KG1 (cell line): ENCODE data around the gene OSBPL10.
"Not testable (repeated sequence)": the region's sequence is repeated elsewhere in the genome, so short reads cannot be mapped to it uniquely, and the experiment has no call there.

Experiments
- DNase-seq: peaks from one replicate; lab custom pipeline; 2025; lab: John Stamatoyannopoulos, UW

OSBPL10 gene

DNA sequence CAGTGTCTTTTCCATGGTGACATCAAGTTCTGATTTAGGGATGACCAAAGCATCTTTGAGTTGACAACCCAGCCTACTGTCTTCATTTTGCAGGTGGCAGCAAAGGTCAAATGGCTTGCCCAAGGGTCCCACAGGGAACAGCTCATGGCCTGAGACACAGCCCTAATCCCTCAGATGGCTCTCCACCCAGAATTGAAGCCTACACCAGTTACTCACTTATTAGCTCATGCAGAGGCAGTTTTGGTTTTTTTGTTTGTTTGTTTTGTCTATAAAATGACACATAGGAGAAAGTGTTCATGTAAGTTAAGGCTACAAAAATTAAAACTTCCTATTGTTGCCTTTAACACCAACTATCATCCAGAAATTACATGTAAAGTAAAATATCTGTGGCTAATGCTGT, 167.9 kb downstream of the OSBPL10 start:
- no peak for DNase-seq

DNA sequence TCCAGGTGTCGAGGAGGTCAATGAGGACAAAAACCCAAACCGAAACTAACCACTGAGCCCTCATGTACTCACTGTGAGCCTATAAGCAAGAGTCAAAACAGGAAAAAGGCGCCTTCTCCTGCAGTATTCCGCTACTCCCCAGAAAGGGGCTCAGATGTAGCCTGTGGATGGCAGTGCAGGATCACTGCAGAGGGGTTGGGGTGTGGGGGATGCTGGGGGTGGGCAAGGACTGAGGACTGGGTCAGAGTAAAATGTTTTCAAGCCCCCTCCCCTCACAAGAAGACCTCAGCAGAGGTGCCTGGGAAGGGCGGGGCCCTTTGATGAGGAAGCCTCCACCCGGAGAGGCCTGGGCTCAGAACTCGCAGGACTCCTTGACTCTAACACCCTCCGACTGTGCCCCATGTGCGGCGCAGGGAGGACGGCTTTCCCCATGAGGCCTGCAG, 170.1 kb downstream of the OSBPL10 start:
- DNase-seq, result no peak

DNA sequence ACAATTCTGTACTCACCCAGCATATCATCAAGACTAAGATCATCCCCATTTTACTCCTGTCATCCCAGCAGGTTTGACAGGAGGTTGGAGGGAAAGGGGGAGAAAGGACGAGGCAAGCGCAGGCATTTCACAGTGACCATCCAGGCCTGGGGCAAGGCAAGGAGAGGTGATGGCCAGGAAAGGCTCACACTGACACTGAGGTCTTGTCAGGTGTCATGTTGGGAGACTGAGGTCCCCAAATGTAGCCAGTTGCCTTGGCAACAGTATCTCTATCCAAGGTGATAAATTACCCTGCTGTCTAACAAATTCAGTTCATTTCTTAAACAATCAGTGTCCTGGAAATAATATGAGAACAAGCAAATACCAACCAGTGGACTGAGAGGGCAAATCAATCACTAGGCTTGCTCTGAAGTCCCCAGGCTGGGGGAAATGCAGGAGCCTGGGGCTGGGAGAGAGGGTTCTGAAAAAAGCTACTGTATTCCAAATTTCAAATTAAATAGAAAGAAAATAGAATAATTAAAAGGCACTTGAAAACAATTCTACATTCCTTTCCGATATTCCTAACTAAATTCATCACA, 172.8 kb downstream of the OSBPL10 start:
- no peak for DNase-seq

DNA sequence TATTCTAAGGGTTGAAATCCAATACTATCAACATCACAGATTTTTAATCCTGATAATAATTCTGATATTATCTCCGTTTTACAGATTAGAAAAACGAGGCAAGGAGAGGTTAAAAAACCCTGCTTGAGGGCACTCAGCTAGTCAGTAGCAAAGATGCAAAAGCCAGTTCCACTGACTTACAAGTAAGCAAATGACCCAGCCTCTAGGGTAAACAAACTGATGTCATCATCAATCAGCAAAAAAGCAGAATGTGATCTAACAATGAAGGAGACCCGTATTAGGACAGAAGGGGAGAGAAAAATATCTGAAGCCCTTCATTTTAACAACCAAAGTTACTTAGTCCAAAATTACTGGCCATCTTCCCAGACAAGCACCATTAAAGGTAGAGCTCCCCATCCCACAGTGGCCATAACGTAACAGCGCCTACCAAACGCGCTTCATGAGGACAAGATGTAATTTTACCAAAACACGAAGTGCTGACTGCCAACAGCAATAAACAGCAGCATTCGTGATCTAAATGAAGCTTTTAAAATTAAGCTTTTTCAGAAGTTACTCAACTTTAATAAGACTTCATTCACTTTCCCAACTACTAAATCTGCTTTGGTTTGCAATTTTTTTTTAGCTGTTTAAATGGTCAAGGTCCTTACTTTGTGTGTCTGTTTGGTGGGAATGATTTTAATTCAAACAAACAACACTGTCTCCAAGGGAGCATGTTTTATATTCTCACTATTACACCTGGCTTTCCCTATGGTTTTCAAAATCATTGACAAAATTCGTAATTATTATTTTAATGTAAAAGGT, 176.6 kb downstream of the OSBPL10 start:
- no peak for DNase-seq

DNA sequence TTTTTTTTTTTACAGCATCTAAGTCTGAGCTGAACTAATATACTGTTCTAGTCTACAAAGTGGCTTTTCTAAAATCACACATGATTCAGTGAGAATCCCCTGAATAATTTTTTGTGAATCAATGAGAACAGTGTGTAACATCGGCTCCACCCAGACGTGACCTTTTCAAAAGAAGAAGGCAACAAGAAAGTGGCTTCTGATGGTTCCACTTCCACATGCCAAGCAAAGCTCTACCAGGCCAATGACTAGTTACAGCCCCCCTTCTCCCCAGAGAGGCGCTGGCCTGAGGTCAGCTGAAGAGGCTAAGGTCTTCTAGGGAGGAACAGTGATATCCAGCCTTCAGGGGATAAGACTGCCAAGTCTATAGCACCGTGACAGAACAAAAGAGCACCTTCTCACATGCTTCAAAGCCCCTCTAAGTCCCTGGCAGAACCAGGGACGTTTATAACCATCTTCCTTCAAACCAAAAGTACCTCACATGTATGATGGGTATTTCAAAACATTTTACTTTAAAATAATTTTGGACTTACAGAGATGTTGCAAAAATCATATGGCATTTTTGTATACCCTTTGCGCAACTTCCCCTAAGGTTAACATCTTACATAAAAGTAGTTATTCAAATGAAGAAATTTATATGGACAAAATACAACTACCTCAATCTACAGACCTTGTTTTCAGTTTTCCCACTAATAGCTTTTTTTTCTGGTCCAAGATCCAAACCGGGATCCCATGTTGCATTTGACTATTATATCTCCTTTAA, 177.9 kb downstream of the OSBPL10 start:
- DNase-seq, result no peak

DNA sequence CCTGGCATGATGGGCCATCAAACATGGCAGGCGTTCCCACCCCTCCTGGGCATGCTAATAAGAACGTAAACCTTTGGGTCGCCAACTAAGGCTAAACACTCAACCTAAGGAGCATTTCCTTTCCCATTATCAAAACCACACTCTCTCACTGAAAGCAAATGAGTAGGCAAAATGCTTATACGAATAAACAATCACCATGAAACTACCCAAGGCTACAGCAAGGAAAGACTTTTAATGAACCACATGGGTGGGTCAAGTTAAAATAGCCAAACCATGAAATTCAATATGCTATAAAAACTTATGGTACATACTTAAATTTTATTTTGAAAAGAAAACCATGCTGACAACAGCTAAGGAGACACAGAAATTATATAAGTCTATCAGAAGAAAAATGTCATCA, 180.6 kb downstream of the OSBPL10 start:
- no peak for DNase-seq

DNA sequence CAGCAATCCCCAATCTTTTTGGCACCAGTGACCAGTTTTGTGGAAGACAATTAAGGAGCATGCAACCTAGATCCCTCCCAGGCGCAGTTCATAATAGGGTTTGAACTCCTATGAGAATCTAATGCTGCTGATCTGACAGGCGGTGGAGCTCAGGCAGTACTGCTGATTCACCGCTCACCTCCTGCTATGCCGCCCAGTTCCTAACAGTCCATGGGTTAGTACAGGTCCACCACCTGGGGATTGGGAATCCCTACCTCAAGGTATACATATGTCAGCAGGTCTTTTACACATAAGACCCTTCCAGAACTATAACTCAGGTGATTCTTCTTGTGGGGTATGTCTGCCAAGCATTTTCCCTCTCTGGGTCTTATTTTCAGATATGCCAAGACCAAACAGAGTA, 182.2 kb downstream of the OSBPL10 start:
- DNase-seq, result no peak

DNA sequence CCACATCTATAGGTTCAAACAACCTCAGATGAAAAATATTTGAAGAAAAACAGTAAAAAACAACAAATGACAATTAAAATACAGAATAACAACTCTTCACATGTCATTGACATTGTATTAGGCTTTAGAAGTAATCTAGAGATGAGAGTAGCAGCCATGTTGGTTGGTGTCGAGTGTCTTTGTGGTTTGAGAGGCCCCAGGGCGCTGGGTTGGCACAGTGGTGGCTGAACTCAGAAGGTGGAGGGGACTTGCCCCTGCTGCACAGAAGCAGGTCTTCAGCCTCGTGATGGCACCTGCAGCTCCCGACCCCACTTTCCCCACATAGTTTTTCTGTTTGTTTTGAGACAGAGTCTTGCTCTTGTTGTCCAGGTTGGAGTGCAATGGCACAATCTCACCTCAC, 187.2 kb downstream of the OSBPL10 start:
- DNase-seq, result no peak

DNA sequence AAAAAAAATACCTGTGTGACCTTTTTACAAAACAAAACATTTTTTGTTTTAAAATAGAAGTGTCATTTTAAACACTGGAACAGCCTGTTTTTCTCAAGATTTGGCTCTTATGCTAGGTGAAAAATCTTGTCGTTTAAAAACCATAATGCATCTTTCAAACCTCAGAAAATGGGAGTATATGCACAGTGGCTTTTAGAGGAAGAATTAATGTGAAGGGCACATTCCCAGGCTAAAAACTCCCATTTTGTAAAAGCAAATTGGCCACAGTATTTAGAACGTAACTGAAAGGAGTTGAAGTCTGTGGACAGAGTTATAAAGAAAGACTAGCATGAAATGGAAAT, 190.0 kb downstream of the OSBPL10 start:
- no peak for DNase-seq

DNA sequence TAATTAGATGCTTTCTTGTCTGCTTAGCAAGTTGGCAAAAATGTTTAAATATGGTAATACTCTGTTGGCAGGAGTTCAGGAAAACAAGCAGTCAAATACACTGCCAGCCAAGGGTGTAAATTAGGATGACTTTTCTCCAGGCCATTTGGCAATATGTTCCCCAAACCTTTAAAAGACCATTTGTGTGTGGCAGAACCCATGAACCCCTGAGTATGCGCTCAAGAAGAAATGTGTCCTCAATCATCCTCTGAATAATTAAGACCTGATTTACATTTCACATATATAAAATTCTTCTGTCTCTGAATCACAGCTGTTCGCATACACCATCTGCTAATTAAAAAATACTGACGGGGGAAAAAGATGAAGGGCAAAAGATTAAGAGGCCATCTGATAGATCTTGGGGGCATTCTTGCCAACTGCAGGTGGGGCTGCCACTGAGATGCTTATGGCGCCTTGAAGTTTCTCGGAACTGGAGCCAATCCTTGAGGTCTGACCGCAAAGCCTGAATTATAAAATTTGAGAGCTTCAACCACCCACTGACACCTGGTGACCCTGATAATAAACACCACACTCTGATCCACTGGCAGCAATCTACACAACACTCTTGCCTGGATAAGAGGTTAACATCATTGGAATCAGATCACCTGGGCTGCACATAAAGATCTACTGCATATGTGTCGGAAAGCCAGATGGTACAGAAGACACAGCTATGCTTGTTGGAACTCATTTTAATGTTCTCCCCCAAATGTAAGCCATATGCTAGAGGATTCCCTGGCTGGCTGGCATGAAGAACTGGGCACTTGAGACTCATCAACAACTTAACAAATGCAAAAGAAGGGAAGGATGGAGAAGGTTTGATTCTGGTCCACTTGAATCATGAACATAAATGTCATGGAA, 190.6 kb downstream of the OSBPL10 start:
- no peak for DNase-seq

DNA sequence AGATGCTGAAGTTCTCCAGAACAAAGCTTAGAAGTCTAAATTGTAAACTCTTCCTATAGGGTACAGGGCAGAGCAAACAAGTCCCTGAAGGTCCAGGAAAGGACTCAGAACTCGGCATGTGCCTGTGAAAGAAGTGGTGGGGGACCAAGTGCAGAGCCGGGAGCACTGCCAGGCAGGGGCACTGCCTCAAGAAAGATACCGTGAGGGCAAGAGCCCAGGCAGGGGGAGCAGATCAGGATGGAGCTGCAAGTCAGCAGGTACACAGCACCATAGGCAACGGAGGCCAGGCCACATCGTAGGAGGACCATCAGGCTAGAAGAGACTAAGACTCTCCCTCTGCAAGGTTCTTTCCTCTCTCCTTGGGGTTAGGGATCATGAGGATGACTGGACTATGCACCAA, 191.6 kb downstream of the OSBPL10 start:
- DNase-seq, result no peak

DNA sequence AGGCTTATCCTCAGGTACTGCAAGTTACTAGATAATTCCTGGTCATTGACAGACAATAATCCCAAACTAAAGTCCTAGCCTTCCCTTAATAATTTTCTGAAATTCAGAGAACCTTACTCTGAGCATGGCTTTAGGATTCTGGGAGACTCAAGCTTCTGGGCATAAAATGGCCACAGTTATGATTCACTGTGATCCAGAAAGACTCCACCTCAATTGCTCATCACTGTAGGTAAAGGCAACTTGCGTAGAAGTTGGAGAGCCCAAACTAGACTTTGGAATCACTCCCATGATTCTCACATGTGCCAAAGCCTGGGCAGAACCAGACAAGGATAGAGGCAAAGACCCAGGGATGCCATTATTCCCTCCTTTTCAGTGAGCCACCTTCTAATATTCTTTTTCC, 195.3 kb downstream of the OSBPL10 start:
- DNase-seq, result no peak

DNA sequence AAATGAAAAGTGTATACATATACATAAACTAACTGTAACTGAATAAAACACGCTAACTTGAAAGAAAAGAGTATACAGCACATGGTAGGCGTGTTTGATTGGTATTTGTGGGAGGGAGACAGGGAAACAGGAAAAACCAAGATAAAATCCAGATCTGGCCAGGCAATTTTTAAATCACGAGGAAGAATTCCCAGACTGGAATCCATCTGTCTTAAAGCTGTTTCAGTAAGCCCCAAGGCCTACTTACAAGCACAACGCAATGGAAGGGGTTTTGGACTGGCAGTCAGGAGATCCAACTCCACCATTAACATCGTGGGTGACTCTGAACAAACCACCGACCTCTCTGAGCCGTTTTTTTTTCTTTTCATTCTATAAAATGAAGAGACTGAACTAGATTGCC, 195.8 kb downstream of the OSBPL10 start:
- no peak for DNase-seq

DNA sequence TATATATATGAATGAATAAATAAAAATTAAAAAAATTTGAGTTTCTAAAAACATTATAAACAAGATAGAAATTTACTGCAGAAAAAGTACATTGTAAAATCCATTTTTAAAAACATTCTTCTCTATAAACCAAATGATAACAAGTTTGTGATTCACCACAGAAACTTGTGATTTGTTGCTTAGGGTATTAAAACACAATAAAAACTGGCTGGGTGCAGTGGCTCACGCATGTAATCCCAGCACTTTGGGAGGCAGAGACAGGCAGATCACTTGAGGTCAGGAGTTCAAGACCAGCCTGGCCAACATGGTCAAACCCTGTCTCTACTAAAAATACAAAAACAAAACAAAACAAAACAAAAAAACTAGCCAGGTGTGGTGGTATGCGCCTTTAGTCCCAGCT, 197.2 kb downstream of the OSBPL10 start:
- not testable (repeated sequence) for DNase-seq

DNA sequence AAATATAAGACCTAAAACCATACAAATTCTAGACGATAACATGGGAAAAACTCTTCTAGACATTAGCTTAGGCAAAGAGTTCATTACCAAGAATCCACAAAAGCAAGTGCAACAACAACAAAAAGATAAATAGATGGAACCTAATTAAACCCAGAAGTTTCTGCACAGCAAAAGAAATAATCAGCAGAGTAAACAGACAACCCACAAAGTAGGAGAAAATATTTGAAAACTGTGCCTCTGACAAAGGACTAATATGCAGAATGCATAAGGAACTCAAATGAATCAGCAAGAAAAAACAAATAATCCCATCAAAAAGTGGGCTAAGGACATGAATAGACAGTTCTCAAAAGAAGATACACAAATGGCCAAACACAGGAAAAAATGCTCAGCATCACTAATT, 198.8 kb downstream of the OSBPL10 start:
- DNase-seq, result not testable (repeated sequence)

DNA sequence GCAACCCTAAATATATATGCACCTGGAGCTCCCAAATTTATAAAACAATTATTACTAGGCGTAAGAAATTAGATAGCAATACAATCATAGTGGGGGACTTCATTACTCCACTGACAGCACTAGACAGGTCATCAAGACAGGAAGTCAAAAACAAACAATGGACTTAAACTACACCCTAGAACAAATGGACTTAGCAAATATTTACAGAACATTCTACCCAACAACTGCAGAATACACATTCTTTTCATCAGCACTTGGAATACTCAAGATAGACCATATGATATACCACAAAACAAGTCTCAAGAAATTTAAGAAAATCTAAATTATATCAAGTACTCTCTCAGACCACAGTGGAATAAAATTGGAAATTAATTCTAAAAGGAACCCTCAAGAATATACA, 201.5 kb downstream of the OSBPL10 start:
- no peak for DNase-seq

DNA sequence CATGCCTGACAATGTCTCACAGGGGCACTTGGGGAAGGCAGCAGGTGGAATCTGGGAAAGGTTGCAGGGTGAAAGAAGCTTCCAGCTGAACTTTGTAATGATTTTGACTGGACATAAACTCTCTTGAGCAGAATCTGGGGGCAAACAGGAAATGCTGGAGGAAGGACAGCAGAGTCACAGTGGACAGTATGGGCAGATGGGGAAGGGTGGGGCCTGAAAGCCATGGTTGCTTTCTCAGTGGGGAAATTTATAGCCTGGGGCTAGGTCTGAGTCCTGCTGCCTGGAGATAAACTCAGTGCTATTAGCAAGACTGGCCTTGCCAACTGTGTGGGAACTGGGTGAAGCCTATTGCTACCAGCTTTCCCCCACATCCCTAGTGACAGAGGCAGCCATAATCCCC, 203.2 kb downstream of the OSBPL10 start:
- no peak for DNase-seq

DNA sequence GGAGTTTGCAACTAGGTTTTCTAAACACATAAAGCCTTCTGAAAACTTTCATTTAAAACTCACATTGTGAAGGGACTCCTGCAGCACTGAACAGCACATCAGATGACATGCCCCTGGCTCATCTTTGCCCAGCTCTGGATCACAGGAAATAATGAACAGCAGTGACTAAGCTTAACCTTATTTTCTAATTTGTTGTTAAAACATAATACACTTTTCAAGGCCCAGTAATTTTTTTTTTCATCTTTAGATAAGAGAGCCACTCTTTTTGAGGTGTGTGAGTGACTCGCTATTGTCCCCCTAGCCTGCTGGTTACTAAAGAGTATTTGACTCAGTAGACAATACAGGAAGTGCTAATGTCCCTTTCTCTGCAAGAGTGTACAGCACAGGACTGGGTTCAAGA, 204.0 kb downstream of the OSBPL10 start:
- no peak for DNase-seq

DNA sequence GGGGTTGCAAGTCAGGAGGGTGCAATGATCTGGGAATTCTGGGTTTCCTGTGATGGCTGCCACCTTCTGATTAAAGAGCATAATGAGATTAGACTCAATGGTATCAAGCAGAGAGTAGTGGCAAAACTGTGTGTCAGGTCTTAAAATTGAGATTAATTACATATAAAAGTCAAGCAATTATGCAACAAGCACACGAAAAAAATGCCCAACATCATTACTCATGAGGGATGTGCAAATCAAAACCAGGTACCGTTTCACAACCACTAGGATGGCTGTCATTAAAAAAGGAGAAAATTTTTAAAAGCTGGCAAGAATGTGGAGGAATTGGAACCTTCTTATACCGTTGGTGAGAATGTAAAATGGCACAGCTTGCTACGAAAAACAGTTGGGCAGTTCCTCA, 205.0 kb downstream of the OSBPL10 start:
- DNase-seq, result no peak

DNA sequence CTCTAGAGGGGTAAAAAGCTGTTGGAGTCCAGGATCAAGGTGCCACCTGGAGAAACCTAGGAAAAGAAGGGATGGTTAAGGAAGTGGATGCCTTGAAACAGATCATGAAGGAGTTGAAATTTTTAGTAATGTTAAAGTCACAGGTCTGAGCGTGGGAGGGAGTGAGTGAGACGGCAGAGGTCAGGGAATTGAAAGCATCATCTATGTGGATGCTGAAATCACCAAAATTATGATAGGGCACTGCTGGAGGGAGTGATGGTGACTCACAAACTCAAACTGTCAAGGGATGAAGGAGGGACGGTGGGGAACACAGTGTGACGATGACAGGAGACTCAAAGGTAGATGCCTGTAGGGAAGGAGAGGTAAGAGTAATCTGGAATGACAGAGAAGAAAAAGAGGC, 205.7 kb downstream of the OSBPL10 start:
- no peak for DNase-seq

DNA sequence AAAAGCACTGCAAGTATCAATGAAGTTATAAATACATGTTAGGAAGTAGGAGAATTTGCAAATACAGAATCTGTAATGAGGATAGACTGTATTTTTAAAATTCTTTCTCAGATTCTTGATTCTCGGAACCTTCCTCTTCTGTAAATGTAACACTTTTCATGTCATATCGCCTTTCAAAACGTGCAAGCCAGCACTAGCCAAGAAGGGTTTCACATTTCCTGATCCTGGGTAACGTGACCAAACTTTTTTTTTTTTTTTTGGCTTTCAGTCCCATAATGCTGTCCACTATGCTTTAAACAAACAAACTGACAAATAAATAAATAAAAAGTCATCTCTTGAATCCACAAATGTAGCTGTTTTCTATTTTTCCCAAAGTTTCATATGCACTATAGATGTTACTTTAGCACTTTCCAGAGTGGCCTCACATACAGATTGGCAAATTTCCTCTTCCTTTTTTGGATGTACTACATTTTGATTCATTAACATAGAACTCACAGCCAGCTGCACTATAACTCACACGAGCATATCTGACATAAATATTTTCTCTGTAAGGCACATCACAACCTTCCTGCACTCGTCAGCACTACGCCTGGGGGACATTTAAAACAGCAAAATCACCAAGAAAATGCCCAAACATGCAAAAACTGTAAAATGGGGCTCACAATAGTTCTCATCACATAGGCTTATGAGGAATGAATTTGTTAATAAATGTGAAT, 208.1 kb downstream of the OSBPL10 start:
- no peak for DNase-seq

DNA sequence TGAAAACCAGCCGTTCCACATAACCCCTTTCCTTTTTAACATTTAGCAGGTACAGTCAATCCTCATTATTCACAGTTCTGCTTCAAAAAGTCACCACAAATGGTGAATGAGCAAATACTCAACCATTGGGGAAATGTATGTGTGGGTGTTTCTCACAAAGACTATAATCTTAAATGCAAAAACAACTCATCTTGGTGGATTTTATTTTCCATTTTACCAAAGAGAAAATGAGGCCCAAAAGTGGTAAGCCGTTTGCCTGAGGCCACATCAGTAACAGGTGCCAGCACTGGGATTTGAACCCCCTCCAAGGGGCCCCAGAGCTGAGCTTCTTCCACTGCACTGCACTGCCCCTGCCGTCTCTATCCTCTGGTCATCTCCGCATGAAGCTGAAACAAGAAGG, 208.8 kb downstream of the OSBPL10 start:
- DNase-seq, result no peak
